Esophagus muscularis mucosa (tissue), 4 donors: ENCODE results near the gene ELAVL1. TPM values are rescaled to one million over a fixed set of nuclear protein-coding genes. Genes with fewer than 3 reads are reported as not detected.

Source experiments
- DNase-seq: peaks from one replicate; pipeline ENCODE4 v3.0.0-alpha.2; 2017; ENCODE audit errors: extremely low spot score
- H3K27ac ChIP-seq, 4 donors: fragments of 200-600 bp; sonication (generic); replicated peaks in 1 of 4; 1 replicate in 3 of 4; 2 replicates in 1 of 4; pipeline ENCODE4 v1.5.1; 2016 to 2019; ENCODE audit warnings: mild to moderate bottlenecking in 1 of 4
- H3K27me3 ChIP-seq, 4 donors: fragments of 200-600 bp; sonication (generic); one replicate each; pipeline versions ENCODE4 v1.5.1 to v1.6.0; 2016 to 2019
- H3K36me3 ChIP-seq, 4 donors: fragments of 200-600 bp; sonication (generic); one replicate each; pipeline ENCODE4 v1.5.1; 2016 to 2019
- H3K4me1 ChIP-seq, 4 donors: fragments of 200-600 bp; sonication (generic); one replicate each; pipeline ENCODE4 v1.5.1; 2016 to 2019
- H3K4me3 ChIP-seq, 4 donors: fragments of 200-600 bp; sonication (generic); 1 replicate in 2 of 4; 2 replicates in 2 of 4; pipeline ENCODE4 v1.5.1; 2016 to 2019; ENCODE audit warnings: mild to moderate bottlenecking in 4 of 4, moderate library complexity in 1 of 4
- H3K9me3 ChIP-seq, 4 donors: fragments of 200-600 bp; sonication (generic); 1 replicate in 3 of 4; 2 replicates in 1 of 4; pipeline ENCODE4 v1.5.1; 2016 to 2019
- CTCF ChIP-seq, 3 experiments: fragments of 200-600 bp in 2 of 3; fragments of 450-650 bp in 1 of 3; sonication (generic) in 2 of 3; IDR thresholded peaks; one replicate each; pipeline ENCODE4 v1.5.1; 2017 to 2019; ENCODE audit warnings: antibody characterized with exemption in 3 of 3, mild to moderate bottlenecking in 2 of 3, moderate library complexity in 1 of 3
- EP300 ChIP-seq: sonication (generic); formaldehyde crosslinking; IDR thresholded peaks from one replicate; pipeline ENCODE4 v1.6.1; 2017; ENCODE audit warnings: antibody characterized with exemption
- POLR2A ChIP-seq: fragments of 450-650 bp; IDR thresholded peaks from one replicate; pipeline ENCODE4 v1.6.1; 2017; ENCODE audit warnings: antibody characterized with exemption, moderate library complexity, mild to moderate bottlenecking, low read depth
- POLR2AphosphoS5 ChIP-seq, 2 donors: sonication (generic); formaldehyde crosslinking; IDR thresholded peaks; one replicate each; pipeline ENCODE4 v1.6.1; 2017; ENCODE audit warnings: antibody characterized with exemption in 2 of 2
- WGBS: methylation state at CpG from one replicate; pipeline ENCODE4 v1.1.5; 2018; 5-methylcytosine and 5-hydroxymethylcytosine counted together
- intact Hi-C: fragments of 100-400 bp; cut with DNase I; formaldehyde crosslinking; loops from one replicate; pipeline ENCODE4 v1.15.1; 2023
- total RNA-seq, 4 donors: library from RNA; depleted of rRNA; stranded (reverse); fragments of >200 nt; gene quantifications; one replicate each; pipeline versions ENCODE4 v1.1.0 to v1.2.1, GENCODE V29; 2016

ELAVL1 gene
- total RNA-seq: 10 to 100 TPM; 27.0 to 49.1 (median 38.3) TPM

- intact Hi-C loops: loop anchor here (10.0 kb wide), 1 partner anchor 249 kb away; no protein-coding TSS in a partner anchor
- no peaks in the 10 kb centered on the region for H3K9me3 ChIP-seq
- peak within 1 kb of the TSS; percentile 84 to 95 (median 86) for H3K4me3 ChIP-seq
- peak; percentile 93 for DNase-seq
- no CpG with 5 or more reads among the region's 98 CpGs for WGBS
- peaks cover 0 to 9% (median 2%) of the 10 kb centered on the region in 4 donors for H3K36me3 ChIP-seq
- H3K27me3 ChIP-seq: no peaks in the 10 kb centered on the region
- H3K4me1 ChIP-seq: peaks cover 39 to 56% (median 50%) of the 10 kb centered on the region in 4 donors
- TF ChIP-seq POLR2AphosphoS5 (IDR thresholded peaks at IDR 0.05) (peak; percentile 34 to 43), CTCF (IDR thresholded peaks at IDR 0.05) (no peak)
- H3K27ac ChIP-seq: peak within 1 kb of the TSS; percentile 84 to 88 (median 86)
These were observed at the start of gene ELAVL1 for GRCh38 chr19:8005534-8006256. ELAVL1 (minus strand) TSS chr19:8005641; CDS start chr19:7991815, 13,826 bp downstream.

GRCh38 chr19:8054169-8054568 is 48.7 kb upstream of the ELAVL1 start:
- Histone ChIP-seq H3K4me1 (peaks cover 7 to 11% (median 10%) of the 10 kb centered on the region in 4 donors), H3K27me3 (peaks cover 0 to 24% (median 0%) of the 10 kb centered on the region in 4 donors), H3K36me3 (no peaks in the 10 kb centered on the region), H3K4me3 (no peak overlapping the region), H3K27ac (no peak overlapping the region), H3K9me3 (no peaks in the 10 kb centered on the region)
- intact Hi-C loops: no loop called here
- TF ChIP-seq EP300: no peak
- no peak for TF ChIP-seq CTCF (IDR thresholded peaks at IDR 0.05)
- no peak for TF ChIP-seq POLR2AphosphoS5 (IDR thresholded peaks at IDR 0.05)
- TF ChIP-seq POLR2A: no peak
- DNase-seq: no peak
- WGBS: 62% methylated on average over 7 of the region's 9 CpGs

GRCh38 chr19:8052464-8052859 is 47.0 kb upstream of the ELAVL1 start, which contains the start of gene CCL25:
CCL25 (plus strand) TSS chr19:8052760; CDS start chr19:8053050, 290 bp downstream.
- intact Hi-C loops: no loop called here
- DNase-seq: no peak
- WGBS: 79% methylated on average over 7 of the region's 7 CpGs
- Histone ChIP-seq H3K4me3 (no peak within 1 kb of the TSS), H3K36me3 (no peaks in the 10 kb centered on the region), H3K27ac (no peak within 1 kb of the TSS), H3K27me3 (peaks cover 0 to 40% (median 0%) of the 10 kb centered on the region in 4 donors), H3K9me3 (no peaks in the 10 kb centered on the region), H3K4me1 (peaks cover 7 to 11% (median 10%) of the 10 kb centered on the region in 4 donors)
- TF ChIP-seq EP300 (no peak), POLR2AphosphoS5 (IDR thresholded peaks at IDR 0.05) (no peak), POLR2A (no peak), CTCF (IDR thresholded peaks at IDR 0.05) (no peak)

DNA sequence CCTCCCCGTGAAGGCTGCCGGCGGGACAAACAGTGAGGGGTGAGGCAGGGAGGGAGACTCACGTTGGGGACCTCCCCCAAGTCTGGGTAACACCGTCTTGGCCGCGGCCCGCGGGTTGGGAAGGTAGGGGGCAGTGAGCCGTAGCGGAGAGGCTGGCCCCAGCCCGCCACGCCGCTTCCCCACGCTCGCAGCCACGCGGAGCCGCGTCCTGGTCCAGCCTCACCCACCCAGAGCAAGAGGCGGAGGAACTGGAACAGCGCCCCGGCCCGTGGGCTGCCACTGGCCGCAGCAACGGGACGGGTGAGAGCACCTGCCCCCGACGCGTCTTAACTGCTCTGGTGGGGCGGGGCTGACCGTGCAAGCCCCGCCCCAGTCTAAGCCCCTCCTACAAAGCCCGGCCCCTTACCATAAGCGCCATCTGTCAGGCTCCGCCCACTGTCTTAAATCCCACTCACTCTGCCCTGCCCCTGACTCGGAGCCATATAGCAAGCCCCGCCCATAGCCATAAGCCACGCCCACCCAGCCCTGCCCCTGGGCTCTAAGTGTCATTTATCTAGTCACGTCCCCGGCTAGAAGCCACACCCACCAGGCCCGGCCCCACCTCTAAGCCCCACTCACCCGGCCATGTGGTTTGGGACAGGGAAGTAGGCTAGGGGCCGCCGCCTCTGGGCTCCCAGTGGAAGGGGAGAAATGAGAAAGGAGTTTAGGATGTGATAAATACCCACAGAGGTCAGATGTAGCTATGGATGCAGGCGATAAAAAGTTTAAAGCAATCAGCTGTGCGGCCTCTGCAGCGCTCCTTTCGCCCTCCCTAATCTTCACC is 45.0 kb upstream of the ELAVL1 start:
- H3K9me3 ChIP-seq: no peaks in the 10 kb centered on the region
- H3K27ac ChIP-seq: no peak overlapping the region
- TF ChIP-seq EP300: no peak
- no peak for TF ChIP-seq CTCF (IDR thresholded peaks at IDR 0.05)
- TF ChIP-seq POLR2AphosphoS5 (IDR thresholded peaks at IDR 0.05): no peak
- no peak for TF ChIP-seq POLR2A
- H3K4me1 ChIP-seq: peaks cover 7 to 11% (median 10%) of the 10 kb centered on the region in 4 donors
- WGBS: 10% methylated on average over 31 of the region's 49 CpGs
- H3K36me3 ChIP-seq: no peaks in the 10 kb centered on the region
- intact Hi-C loops: no loop called here
- H3K4me3 ChIP-seq: peak overlapping the region; percentile 39 to 50 (median 42)
- DNase-seq: peak; percentile 95
- peaks cover 0 to 45% (median 0%) of the 10 kb centered on the region in 4 donors for H3K27me3 ChIP-seq
